ENCODE data around the gene MAP7D2.

MAP7D2 gene

DNA sequence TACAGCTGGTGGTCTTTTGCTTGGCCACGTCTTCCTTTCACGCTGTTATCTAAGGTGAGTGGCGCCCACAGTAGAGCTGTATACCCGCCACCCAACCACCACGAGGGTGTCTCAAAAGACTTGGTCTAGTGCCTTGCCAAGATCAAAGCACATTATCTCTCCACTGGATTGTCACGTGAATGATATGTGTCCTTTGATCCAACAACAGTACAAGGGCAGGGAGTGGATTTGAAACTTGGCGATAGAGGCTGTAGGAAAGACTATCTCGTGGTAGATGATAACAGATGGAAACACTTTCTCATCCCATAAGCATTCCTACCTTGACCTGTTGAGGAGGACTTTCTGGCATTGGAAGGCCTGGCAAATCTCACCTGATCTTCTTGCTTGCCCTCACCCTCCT lies 88.1 kb downstream of the MAP7D2 start:
- Histone ChIP-seq H3K4me1 (ENCODE audit: insufficient read depth, low read length) (peaks cover 56% of the 10 kb centered on the region), H3K9me3 (ENCODE audit: insufficient read depth, low read length, severe bottlenecking) (no peaks in the 10 kb centered on the region), H3K79me2 (ENCODE audit: insufficient read depth, low read length) (no peaks in the 10 kb centered on the region), H3K27me3 (ENCODE audit: insufficient read depth, low read length, poor library complexity) (no peaks in the 10 kb centered on the region), H3K27ac (ENCODE audit: low read length) (peak overlapping the region; percentile 73), H2AFZ (ENCODE audit: low read depth, low read length) (peak overlapping the region; percentile 66; the same call in 1 of the 2 replicates), H4K20me1 (ENCODE audit: insufficient read depth, low read length) (no peaks in the 10 kb centered on the region), H3K9ac (ENCODE audit: low read depth, low read length) (no peak overlapping the region), H3K4me3 (ENCODE audit: low read depth in 1 of 2, low read length in 2 of 2) (no peak overlapping the region), H3K36me3 (ENCODE audit: insufficient read depth, low read length) (no peaks in the 10 kb centered on the region), H3K4me2 (ENCODE audit: insufficient read depth, low read length) (0 out of 2 replicates have a peak overlapping the region, but pooled peaks have one; percentile 28)
- ATAC-seq (ENCODE audit: insufficient read depth, low read depth): peak; percentile 79
- TF ChIP-seq, protein P1, sequence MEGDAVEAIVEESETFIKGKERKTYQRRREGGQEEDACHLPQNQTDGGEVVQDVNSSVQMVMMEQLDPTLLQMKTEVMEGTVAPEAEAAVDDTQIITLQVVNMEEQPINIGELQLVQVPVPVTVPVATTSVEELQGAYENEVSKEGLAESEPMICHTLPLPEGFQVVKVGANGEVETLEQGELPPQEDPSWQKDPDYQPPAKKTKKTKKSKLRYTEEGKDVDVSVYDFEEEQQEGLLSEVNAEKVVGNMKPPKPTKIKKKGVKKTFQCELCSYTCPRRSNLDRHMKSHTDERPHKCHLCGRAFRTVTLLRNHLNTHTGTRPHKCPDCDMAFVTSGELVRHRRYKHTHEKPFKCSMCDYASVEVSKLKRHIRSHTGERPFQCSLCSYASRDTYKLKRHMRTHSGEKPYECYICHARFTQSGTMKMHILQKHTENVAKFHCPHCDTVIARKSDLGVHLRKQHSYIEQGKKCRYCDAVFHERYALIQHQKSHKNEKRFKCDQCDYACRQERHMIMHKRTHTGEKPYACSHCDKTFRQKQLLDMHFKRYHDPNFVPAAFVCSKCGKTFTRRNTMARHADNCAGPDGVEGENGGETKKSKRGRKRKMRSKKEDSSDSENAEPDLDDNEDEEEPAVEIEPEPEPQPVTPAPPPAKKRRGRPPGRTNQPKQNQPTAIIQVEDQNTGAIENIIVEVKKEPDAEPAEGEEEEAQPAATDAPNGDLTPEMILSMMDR (IDR thresholded peaks at IDR 0.05; ENCODE audit: borderline replicate concordance, extremely low read depth, low read length, poor library complexity, severe bottlenecking): no peak
- TF ChIP-seq EZH2 (IDR thresholded peaks at IDR 0.05; ENCODE audit: borderline replicate concordance, low read depth, low read length, severe bottlenecking): no peak
- peak; percentile 72 for DNase-seq

DNA sequence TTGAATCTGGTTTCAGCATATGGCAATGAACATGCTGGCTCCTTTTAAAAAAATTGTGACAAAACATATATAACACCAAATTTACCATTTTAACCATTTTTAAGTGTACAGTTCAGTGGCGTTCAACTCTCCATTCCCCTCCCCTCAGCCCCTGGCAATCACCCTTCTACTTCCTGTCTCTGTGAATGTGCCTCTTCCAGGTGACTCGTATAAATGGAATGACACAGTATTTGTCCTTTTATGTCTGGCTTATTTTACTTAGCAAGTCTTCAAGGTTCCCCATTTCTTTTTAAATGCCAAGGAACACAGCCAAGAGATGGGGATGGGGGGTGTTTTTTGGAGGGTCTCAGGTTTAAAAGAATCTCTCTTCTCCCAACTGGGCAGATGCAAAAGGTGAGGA lies 90.4 kb downstream of the MAP7D2 start:
- DNase-seq (peak; percentile 7), ATAC-seq (ENCODE audit: insufficient read depth, low read depth) (no peak)

DNA sequence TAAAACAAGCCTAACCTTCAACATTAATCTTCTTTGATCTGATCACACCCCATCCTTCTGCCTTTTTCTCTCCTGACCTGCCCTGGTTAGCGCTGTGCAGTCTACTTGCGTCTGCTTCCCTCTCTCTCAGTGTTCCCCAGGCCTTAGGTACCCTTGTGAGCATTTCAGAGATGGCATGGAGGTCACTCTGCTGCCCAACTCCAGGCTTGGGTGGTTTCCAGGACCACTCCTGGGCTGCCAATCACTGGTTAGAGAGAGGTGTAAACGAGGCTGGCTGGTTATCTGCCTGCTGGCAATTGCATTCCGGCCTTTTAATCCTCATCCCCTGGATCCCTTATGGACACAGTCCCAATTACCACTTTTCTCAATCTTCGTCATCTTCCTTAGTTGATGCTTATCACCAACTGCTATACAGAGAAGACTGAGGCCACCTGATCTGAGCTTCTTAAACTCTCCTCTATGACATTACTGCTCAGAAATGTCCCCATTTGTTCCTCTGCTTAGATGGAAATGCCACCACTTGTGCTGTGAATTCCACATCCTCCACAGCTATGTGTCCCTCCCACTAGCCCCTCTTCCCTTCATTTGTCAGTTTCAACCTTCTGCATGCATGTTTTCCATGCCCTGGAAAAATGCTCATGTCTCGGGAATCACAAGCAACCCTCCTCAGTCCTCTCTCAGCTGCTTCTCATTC lies 96.9 kb downstream of the MAP7D2 start:
- Histone ChIP-seq H3K4me1 (ENCODE audit: insufficient read depth, low read length) (no peaks in the 10 kb centered on the region), H3K4me2 (ENCODE audit: insufficient read depth, low read length) (no peak overlapping the region), H3K36me3 (ENCODE audit: insufficient read depth, low read length) (no peaks in the 10 kb centered on the region), H3K9ac (ENCODE audit: low read depth, low read length) (no peak overlapping the region), H3K27ac (ENCODE audit: low read length) (no peak overlapping the region), H3K9me3 (ENCODE audit: insufficient read depth, low read length, severe bottlenecking) (no peaks in the 10 kb centered on the region), H2AFZ (ENCODE audit: low read depth, low read length) (no peak overlapping the region), H3K79me2 (ENCODE audit: insufficient read depth, low read length) (no peaks in the 10 kb centered on the region), H3K4me3 (ENCODE audit: low read depth in 1 of 2, low read length in 2 of 2) (no peak overlapping the region), H3K27me3 (ENCODE audit: insufficient read depth, low read length, poor library complexity) (no peaks in the 10 kb centered on the region), H4K20me1 (ENCODE audit: insufficient read depth, low read length) (no peaks in the 10 kb centered on the region)
- no peak for ATAC-seq (ENCODE audit: insufficient read depth, low read depth)
- TF ChIP-seq EZH2 (IDR thresholded peaks at IDR 0.05; ENCODE audit: borderline replicate concordance, low read depth, low read length, severe bottlenecking): no peak
- TF ChIP-seq, protein P1 (IDR thresholded peaks at IDR 0.05; ENCODE audit: borderline replicate concordance, extremely low read depth, low read length, poor library complexity, severe bottlenecking): no peak
- no peak for DNase-seq

More for the DNA sequence above, 90.4 kb downstream of the MAP7D2 start:
- Histone ChIP-seq H3K27me3 (ENCODE audit: insufficient read depth, low read length, poor library complexity) (no peaks in the 10 kb centered on the region), H3K36me3 (ENCODE audit: insufficient read depth, low read length) (no peaks in the 10 kb centered on the region), H3K4me2 (ENCODE audit: insufficient read depth, low read length) (no peak overlapping the region), H2AFZ (ENCODE audit: low read depth, low read length) (peak overlapping the region; percentile 31; the same call in 1 of the 2 replicates), H4K20me1 (ENCODE audit: insufficient read depth, low read length) (no peaks in the 10 kb centered on the region), H3K27ac (ENCODE audit: low read length) (0 out of 2 replicates have a peak overlapping the region, but pooled peaks have one; percentile 41), H3K79me2 (ENCODE audit: insufficient read depth, low read length) (no peaks in the 10 kb centered on the region), H3K4me3 (ENCODE audit: low read depth in 1 of 2, low read length in 2 of 2) (no peak overlapping the region), H3K4me1 (ENCODE audit: insufficient read depth, low read length) (peaks cover 50% of the 10 kb centered on the region), H3K9me3 (ENCODE audit: insufficient read depth, low read length, severe bottlenecking) (no peaks in the 10 kb centered on the region), H3K9ac (ENCODE audit: low read depth, low read length) (no peak overlapping the region)
- TF ChIP-seq EZH2 (IDR thresholded peaks at IDR 0.05; ENCODE audit: borderline replicate concordance, low read depth, low read length, severe bottlenecking): no peak
- TF ChIP-seq, protein P1 (IDR thresholded peaks at IDR 0.05; ENCODE audit: borderline replicate concordance, extremely low read depth, low read length, poor library complexity, severe bottlenecking): no peak

Data from DND-41 (cell line).